RWPE1 (cell line): ENCODE measurements around the gene TTBK1.

Experiments used
- CTCF ChIA-PET: fragments of 350-600 bp; sonication (Branson Sonifier 250); formaldehyde crosslinking; extraction: SDS; loops from one replicate; lab custom pipeline; 2021; lab: Yijun Ruan, JAX
- POLR2A ChIA-PET: fragments of 400-600 bp; formaldehyde crosslinking; extraction: SDS; loops from one replicate; lab custom pipeline; 2020; ENCODE audit warnings: antibody characterized with exemption; ENCODE audit not compliant: low non-redundant PET; lab: Yijun Ruan, JAX
- DNase-seq: peaks from one replicate; pipeline ENCODE4 v3.0.0; 2012; ENCODE audit warnings: low spot score
- H3K27ac ChIP-seq: fragments of 450-650 bp; 2 replicates; pipeline ENCODE4 v1.5.1; 2017
- TF ChIP-seq, protein P1 (sequence below): fragments of 450-650 bp; conservative IDR thresholded peaks from 2 replicates; pipeline ENCODE4 v1.5.1; 2017; ENCODE audit warnings: low read depth, mild to moderate bottlenecking

Gene TTBK1

DNA sequence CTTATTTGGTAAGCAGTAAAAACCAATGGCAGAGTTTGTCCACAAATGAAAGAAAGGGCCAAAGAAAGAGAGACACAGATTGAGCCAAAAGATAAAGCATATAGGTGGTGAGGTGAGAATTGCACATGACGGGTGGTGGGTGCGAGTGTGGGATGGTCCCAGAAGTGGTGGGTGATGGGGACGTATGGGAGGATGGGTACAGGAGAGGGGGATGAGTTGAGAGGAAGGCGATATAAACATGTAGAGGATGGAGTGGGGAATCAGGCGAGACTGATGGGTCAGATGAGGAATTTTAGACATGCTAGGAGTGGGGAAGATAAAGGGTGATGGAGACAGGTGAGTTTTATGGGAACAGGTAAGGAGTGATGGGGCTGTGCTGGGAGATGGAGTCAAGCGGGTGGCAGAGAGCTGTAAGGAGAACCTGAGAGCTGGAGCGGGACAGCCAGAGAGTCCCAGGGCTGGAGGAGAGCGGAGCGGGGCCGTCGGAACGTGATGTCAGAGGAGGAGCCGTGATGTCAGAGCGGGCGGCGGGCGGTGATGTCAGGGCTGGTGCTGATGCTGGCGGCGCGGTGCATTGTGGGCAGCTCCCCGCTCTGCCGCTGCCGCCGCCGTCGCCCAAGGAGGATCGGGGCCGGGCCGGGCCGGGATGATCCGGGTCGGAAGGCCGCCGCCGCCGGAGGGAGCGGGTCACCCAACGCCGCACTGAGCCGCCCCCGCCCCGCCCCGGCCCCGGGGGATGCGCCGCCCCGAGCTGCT is at the start of gene TTBK1:
Gene TTBK1, plus strand, starts transcription at position 574 of the 756 bp plus-strand sequence. CDS start 3,180 bp downstream, outside the sequence.
- TF ChIP-seq, protein P1, sequence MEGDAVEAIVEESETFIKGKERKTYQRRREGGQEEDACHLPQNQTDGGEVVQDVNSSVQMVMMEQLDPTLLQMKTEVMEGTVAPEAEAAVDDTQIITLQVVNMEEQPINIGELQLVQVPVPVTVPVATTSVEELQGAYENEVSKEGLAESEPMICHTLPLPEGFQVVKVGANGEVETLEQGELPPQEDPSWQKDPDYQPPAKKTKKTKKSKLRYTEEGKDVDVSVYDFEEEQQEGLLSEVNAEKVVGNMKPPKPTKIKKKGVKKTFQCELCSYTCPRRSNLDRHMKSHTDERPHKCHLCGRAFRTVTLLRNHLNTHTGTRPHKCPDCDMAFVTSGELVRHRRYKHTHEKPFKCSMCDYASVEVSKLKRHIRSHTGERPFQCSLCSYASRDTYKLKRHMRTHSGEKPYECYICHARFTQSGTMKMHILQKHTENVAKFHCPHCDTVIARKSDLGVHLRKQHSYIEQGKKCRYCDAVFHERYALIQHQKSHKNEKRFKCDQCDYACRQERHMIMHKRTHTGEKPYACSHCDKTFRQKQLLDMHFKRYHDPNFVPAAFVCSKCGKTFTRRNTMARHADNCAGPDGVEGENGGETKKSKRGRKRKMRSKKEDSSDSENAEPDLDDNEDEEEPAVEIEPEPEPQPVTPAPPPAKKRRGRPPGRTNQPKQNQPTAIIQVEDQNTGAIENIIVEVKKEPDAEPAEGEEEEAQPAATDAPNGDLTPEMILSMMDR: no peak
- no peak for DNase-seq
- no peak within 1 kb of the TSS for H3K27ac ChIP-seq
- ChIA-PET POLR2A (interaction anchor here (0.6 kb wide), 1 partner anchor 73 kb away, joined by 3 read pairs; no protein-coding TSS in a partner anchor), CTCF (no interaction called here)

DNA sequence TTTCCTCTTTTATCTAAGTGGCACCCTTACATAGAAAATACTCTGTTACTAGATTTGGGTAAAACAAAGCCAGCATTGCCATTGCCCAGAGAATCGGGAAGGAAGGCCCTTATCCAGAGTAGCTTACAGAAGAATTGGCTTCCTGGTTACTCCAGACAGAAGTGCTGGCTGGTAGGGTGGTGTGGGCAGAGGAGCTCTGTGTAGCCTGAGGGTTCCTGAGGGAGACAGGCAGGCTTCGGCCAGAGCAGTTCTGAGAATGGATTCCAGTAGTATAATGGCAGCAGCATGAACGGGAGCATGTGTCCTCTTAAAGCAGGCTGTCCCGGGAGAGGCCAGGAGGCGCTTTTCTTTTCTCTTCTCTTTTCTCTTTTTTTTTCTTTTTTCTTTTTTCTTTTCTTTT is 49.4 kb upstream of the TTBK1 start:
- ChIA-PET POLR2A (no interaction called here), CTCF (no interaction called here)
- H3K27ac ChIP-seq: no peak overlapping the region
- TF ChIP-seq, protein P1: no peak
- no peak for DNase-seq

DNA sequence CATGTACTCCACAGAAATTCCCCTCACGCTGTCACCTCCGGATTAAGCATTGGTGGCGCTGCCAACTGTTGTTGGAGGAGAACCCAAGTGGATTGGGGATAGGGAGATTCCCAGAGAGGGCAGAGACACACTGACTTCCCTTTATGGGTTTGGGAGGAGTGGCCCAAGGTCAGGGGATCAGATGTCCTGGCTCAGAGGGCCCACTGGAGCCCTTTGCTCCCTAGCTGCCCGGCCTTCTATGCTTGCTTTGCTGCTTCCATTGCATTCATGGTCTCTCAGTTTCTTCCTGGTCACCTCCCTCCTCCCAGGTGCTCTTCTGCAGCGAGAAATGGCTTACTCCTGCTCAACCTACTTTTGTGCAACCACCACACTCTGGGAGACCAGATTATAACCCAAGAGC is 46.9 kb upstream of the TTBK1 start:
- H3K27ac ChIP-seq: no peak overlapping the region
- TF ChIP-seq, protein P1: no peak
- no peak for DNase-seq
- ChIA-PET POLR2A (no interaction called here), CTCF (no interaction called here)

DNA sequence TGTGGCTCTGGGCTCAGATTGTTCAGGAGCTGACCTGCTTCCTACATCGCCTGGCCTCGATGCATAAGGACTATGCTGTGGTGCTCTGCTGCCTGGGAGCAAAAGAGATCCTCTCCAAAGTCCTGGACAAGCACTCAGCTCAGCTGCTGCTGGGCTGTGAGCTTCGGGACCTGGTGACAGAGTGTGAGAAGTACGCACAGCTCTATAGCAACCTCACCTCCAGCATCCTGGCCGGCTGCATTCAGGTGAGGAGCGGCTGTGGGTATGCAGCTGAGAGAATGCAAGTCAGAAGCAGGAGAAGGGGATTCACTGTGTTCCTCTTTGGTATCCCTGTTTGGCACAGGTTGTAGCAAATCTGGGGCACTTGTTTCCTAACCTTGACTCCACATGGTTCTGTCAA is 43.4 kb upstream of the TTBK1 start:
- CTCF ChIA-PET: no interaction called here
- DNase-seq: no peak
- POLR2A ChIA-PET: no interaction called here
- TF ChIP-seq, protein P1: no peak
- peak overlapping the region; percentile 34 for H3K27ac ChIP-seq

DNA sequence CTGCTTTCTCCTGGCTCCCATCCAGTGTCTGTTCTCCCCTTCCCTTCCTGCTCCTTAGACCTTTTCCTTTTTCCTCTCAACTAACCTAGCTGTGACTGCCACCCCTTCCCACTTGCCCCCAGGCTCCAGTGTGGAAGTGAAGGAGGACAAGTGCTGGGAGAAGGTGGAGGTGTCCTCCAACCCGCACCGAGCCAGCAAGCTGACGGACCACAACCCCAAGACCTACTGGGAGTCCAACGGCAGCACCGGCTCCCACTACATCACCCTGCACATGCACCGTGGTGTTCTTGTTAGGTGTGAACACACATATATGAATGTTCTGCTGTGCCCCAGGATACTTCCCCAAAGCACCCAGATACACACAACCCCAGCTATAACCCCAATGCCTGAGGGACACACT is 42.7 kb upstream of the TTBK1 start:
- TF ChIP-seq, protein P1: no peak
- H3K27ac ChIP-seq: no peak overlapping the region; the same call in 1 of the 2 replicates
- ChIA-PET POLR2A (no interaction called here), CTCF (no interaction called here)
- no peak for DNase-seq

DNA sequence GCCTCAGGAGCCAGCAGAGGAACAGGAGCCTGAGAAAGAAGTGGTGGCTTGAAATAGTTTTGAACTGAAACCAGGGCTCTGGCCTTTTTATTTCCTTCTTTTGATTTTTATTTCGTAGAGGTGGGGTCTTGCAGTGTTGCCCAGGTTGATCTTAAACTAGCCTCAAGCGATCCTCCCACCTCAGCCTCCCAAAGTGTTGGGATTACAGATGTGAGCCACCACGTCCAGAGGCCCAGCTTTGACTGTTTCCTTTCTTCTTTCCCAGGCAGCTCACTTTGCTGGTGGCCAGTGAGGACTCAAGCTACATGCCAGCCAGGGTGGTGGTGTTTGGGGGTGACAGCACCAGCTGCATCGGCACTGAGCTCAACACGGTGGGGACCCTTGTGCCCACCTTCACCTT is 40.8 kb upstream of the TTBK1 start:
- no peak overlapping the region for H3K27ac ChIP-seq
- POLR2A ChIA-PET: no interaction called here
- no peak for DNase-seq
- CTCF ChIA-PET: no interaction called here
- TF ChIP-seq, protein P1: no peak
